Activated naive CD4-positive, alpha-beta T cell (primary cell): ENCODE data around the gene OCA2.
"Not testable (repeated sequence)": the region's sequence is repeated elsewhere in the genome, so short reads cannot be mapped to it uniquely, and the experiment has no call there.

Experiments
- DNase-seq, 4 experiments: peaks; one replicate each; lab custom pipeline; 2025; lab: John Stamatoyannopoulos, UW

Gene OCA2

DNA sequence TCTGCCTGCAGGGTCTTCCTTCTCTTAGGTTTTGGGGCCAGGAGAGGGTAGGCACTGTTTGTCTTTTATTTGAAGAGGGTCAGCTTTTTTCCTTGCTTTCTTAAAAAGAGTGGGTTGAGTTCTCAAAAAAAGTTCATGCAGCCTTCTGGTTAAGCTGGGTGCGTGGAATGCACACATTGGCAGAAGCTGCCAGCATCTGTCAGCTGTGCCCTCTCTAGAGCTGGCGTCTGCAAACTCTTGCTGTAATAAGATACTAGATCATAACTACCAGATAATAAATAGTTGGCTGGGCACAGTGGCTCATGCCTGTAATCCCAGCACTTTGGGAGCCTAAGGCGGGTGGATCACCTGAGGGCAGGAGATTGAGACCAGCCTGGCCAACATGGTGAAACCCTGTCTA, 373.4 kb downstream of the OCA2 start:
- DNase-seq, result no peak

DNA sequence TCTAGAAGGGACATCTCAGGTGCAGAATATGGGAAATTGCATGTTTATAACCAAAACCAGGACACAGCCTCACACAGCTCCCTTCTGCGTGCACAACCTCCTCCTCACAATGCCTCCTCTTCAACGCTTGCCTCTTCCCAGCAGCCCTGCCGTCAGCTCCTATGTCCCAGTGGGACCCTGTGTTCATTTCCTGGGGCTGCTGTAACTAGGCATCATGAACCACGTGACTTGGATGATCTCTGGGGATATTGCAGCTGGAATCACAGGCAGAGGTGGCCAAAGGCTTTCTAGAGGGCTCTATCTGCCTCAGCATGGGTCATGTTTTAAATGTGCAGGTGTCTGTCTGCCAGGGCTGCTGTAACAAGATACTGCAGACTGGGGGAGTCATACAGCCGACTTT, 375.3 kb downstream of the OCA2 start:
- no peak for DNase-seq

DNA sequence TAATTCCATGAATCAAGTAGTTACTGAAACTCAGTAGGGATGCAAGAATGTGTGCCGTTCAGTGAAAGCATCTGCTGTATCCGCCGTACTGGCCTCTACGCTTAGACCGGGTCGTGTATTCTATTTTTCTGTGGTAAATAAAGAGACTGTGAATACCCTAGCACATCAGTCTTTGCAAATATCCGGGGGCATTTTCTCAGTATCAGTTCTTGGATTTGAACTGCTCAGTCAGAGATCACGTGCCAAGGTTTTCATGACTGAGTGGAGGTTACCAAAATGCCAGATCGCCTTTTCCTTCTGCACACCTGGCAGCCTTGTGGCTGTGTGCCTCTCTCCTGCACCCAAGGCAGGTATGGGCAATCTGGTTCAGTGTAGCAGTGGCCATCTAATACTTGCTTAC, 377.0 kb downstream of the OCA2 start:
- no peak for DNase-seq

DNA sequence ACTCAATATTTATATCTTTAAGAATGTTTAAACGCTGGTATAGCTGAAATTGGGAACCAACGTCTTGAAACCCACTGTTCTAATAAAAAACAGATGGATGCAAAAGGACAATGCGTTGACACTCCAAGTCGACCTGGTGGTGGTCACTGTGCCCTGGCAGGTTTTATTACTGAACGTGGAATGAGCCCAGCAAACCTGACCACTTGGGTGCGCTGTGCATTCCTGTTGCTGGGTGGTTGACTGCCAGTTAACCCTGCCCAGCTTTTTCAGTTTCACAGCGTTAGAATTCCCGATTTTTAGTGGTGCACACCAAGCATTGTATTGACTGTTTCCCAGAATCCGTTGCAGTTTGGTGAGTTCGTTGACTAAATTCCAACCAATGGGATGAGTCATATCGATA, 384.4 kb downstream of the OCA2 start:
- DNase-seq, result no peak

DNA sequence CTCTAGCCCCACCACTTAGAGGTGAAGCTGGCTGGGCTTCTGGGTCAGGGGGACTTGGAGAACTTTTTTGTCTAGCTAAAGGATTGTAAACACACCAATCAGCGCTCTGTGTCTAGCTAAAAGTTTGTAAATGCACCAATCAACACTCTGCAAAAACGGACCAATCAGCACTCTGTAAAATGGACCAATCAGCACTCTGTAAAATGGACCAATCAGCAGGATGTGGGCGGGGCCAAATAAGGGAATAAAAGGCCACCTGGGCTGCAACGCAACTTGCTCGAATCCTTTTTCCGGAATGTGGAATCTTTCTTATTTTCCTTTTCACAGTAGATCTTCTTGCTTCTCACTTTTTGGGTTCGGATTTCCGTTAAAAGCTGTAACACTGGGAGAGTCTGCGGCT, 385.3 kb downstream of the OCA2 start:
- not testable (repeated sequence) for DNase-seq

DNA sequence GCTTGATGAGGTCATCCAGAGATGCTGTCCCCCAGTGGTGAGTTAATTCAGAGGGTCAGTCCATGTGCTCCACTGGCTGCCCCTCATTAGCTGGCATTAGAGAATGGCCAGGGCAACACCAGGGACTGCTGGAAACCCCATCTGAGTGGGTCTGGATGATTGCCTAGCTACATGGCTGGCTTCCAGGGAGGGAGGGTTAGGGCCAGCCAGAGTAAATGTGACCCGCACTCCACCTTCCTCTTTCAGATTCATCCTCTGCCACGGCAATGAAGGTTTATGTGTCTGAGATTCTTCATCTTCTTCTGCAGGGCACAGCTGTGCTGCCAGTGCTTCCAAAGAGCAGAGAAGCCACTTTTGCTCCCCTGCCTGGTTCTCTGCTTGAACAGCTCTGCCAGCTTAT, 391.9 kb downstream of the OCA2 start:
- DNase-seq, result no peak

DNA sequence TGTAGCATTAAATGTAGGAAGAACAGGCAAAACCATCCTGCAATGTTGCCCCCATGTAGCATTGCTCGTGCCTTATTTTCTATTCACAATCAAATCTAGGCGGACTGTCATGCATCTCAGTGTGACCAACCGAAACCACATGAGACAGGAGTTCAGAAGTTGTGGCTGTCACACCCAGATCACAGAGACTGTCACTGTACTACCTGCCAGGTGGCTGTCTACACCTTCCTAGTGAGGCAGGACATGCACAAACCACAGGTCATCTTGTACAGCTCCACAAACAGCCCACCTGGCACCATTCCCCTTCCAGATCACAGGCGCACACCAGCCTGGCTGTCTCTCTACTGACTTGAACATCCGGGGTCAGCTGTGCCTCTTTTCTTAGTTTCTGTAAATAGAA, 392.8 kb downstream of the OCA2 start:
- DNase-seq, result no peak

DNA sequence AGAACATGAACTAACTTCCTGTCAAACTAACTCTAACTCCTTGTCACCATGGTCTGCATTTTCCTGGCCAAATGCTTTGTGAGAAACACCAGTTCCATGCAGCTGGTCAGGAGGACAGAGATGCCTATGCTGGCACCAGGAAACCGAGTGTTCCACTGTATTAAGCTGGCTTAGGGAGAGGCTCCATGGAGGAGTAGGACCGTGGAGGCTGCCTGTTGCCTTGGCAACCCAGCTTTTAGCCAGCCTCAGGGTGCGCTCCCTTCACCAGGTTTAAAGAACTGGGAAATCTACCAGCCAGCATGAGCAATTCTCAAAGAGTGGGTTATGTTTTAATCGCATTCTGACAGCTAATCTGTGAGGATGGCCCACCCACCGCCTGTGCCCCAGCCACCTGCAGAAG, 394.1 kb downstream of the OCA2 start:
- no peak for DNase-seq
